Pancreas (tissue), 10 donors: Measurements from ENCODE around the gene CDKN3. TPM values are rescaled to one million over a fixed set of nuclear protein-coding genes. Genes with fewer than 3 reads are reported as not detected.

Experiments used
- ATAC-seq, 4 donors: fragments of 200-7000 bp; cut with Tn5 transposase; one replicate each; pipeline versions ENCODE4 v1.8.0 to v1.9.1; 2020; ENCODE audit warnings: mild to moderate bottlenecking in 4 of 4, moderate library complexity in 4 of 4
- DNase-seq, 6 donors: peaks; one replicate each; pipeline ENCODE4 v3.0.0-alpha.2; 2020
- FAIRE-seq: peaks from 2 replicates; lab custom pipeline; 2012; peaks lifted over from hg19 to GRCh38; lab: Jason Lieb, UNC
- H3K27ac ChIP-seq, 4 donors: fragments of 200-600 bp; sonication (generic); 1 replicate in 3 of 4; 2 replicates in 1 of 4; pipeline versions ENCODE4 v1.5.0 to v1.8.0; 2020
- H3K27me3 ChIP-seq, 4 donors: fragments of 200-600 bp; one replicate each; pipeline ENCODE4 v1.8.0; 2021
- H3K36me3 ChIP-seq, 3 donors: fragments of 200-600 bp; sonication (generic) in 1 of 3; one replicate each; pipeline versions ENCODE4 v1.5.0 to v1.8.0; 2020 to 2021
- H3K4me1 ChIP-seq, 3 donors: fragments of 200-600 bp; one replicate each; pipeline ENCODE4 v1.8.0; 2021
- H3K4me3 ChIP-seq, 4 donors: fragments of 200-600 bp; sonication (generic) in 2 of 4; one replicate each; pipeline versions ENCODE4 v1.5.0 to v1.8.0; 2020 to 2021
- H3K9me3 ChIP-seq, 4 donors: fragments of 200-600 bp; one replicate each; pipeline ENCODE4 v1.8.0; 2021
- CTCF ChIP-seq, 4 donors: fragments of 200-600 bp; sonication (generic) in 3 of 4; IDR thresholded peaks; one replicate each; pipeline versions ENCODE4 v1.5.0 to v1.8.0; 2021; ENCODE audit warnings: antibody characterized with exemption in 4 of 4
- WGBS, 2 donors: extraction: QIAGEN DNeasy Blood & Tissue Kit; methylation state at CpG; one replicate each; pipeline ENCODE4 v1.1.7; 2013; 5-methylcytosine and 5-hydroxymethylcytosine counted together
- intact Hi-C, 3 donors: fragments of 100-400 bp; cut with DNase I; formaldehyde crosslinking; loops; one replicate each; pipeline versions ENCODE4 v1.11.1 to v1.14.2; 2022
- polyA plus RNA-seq, 2 donors: library from polyadenylated mRNA; stranded (reverse); fragments of 200-250 nt; gene quantifications; one replicate each; pipeline ENCODE4 v1.2.3, GENCODE V29; 2013
- total RNA-seq, 6 donors: library from RNA; stranded (reverse); fragmentation: NEBNext Ultra II Directional in 4 of 6; extraction: Animal tissue kit (Norgen Biotek cat#: 25700) in 4 of 6; gene quantifications; one replicate each; pipeline versions ENCODE4 v1.2.1 to v1.2.4, GENCODE V29; 2021 to 2023
- donor health status: healthy with polysubstance abuse.
- donor health status: DM: no; HTN: no; CAD: no; lungs with moderate emphysema.
- donor health status: DM: no; HTN: no; CAD: no.
- donor health status: control.
- donor health status: control.
- donor health status: Bipolar disorder and iron deficiency.
- donor health status: DM: yes; HTN: yes; CAD: no.
- donor health status: DM: no; HTN: no; CAD: no.
- donor health status: DM: no; HTN: no; CAD: no.
- donor health status: DM: yes; HTN: yes; CAD: no.

CDKN3 gene
- total and polyA plus RNA-seq, 8 donors, result 0.61 to 1.6 (median 1.0) TPM; not detected in 1

DNA sequence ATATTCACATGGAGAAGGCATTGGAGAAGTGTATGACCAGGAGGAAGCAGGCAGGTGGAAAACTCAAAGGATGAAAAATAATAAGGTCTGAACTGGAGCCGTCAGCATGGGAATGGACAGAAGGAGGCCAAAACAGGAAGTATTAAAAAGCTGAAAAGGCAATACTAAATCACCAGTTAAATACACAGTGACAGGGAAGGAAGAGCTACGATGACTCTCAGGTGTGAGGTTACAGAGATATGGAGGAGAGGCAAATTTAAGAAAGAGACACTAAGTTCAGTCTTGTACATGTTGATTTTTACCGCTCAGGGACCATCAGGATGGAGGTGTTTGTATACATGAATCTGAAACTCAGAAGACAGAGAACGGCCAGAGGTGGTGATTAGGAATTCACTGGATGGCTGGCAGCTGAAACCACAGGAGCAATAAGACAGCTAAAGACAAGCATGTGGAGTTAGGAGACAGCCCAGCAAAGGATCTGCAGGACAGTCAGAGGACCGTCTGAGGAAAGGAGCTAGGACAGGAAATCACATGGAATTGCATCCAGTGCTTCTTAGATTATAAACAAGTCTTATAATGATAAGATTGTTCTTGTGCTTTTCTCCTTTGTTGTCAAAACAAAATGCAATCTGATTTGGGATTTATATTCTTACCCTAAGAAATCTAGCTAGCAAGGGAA lies 33.9 kb upstream of the CDKN3 start:
- no peaks in the 10 kb centered on the region for H3K9me3 ChIP-seq
- peaks cover 0 to 14% (median 0%) of the 10 kb centered on the region in 3 donors for H3K4me1 ChIP-seq
- no peak for FAIRE-seq
- ATAC-seq, result no peak
- no peak for DNase-seq
- no peak for TF ChIP-seq CTCF (IDR thresholded peaks at IDR 0.05)
- intact Hi-C loops, result no loop called here
- no peak overlapping the region for H3K4me3 ChIP-seq
- 70% methylated on average over 5 of the region's 5 CpGs for WGBS, 2 donors
- no peaks in the 10 kb centered on the region for H3K36me3 ChIP-seq
- H3K27me3 ChIP-seq, result peaks cover 0 to 5% (median 0%) of the 10 kb centered on the region in 4 donors
- no peak overlapping the region for H3K27ac ChIP-seq

- DNase-seq, result peak in 1 of 6 donors; percentile 20
Measured at GRCh38 chr14:54364555-54365415, 32.0 kb upstream of the CDKN3 start.

GRCh38 chr14:54366736-54367735 lies 29.8 kb upstream of the CDKN3 start:
- Histone ChIP-seq H3K4me1 (peaks cover 0 to 14% (median 0%) of the 10 kb centered on the region in 3 donors), H3K36me3 (no peaks in the 10 kb centered on the region), H3K4me3 (no peak overlapping the region), H3K27ac (peak overlapping the region in 1 of 4 donors; percentile 47), H3K27me3 (no peaks in the 10 kb centered on the region), H3K9me3 (no peaks in the 10 kb centered on the region)
- ATAC-seq, result peak; percentile 35 to 89 (median 86)
- TF ChIP-seq CTCF (IDR thresholded peaks at IDR 0.05), result no peak
- 35 to 41% methylated on average over 9 of the region's 9 CpGs for WGBS, 2 donors
- no peak for FAIRE-seq
- intact Hi-C loops, result no loop called here
- peak in 3 of 6 donors; percentile 9 to 26 (median 18) for DNase-seq

More at GRCh38 chr14:54364555-54365415, 32.0 kb upstream of the CDKN3 start:
- ATAC-seq, result peak; percentile 21 to 59 (median 50)
- no peaks in the 10 kb centered on the region for H3K9me3 ChIP-seq
- intact Hi-C loops, result no loop called here
- H3K27me3 ChIP-seq, result no peaks in the 10 kb centered on the region
- no peak for FAIRE-seq
- H3K27ac ChIP-seq, result peak overlapping the region in 3 of 4 donors; percentile 13 to 75 (median 36)
- no peaks in the 10 kb centered on the region for H3K36me3 ChIP-seq
- WGBS, 2 donors, result 32 to 33% methylated on average over 9 of the region's 9 CpGs
- no peak overlapping the region for H3K4me3 ChIP-seq
- peaks cover 0 to 14% (median 0%) of the 10 kb centered on the region in 3 donors for H3K4me1 ChIP-seq
- TF ChIP-seq CTCF (IDR thresholded peaks at IDR 0.05), result no peak

- WGBS, 2 donors, result 65 to 86% methylated on average over 4 of the region's 4 CpGs
- intact Hi-C loops, result no loop called here
- no peak for DNase-seq
- no peak for TF ChIP-seq CTCF (IDR thresholded peaks at IDR 0.05)
- Histone ChIP-seq H3K9me3 (no peaks in the 10 kb centered on the region), H3K4me3 (no peak overlapping the region), H3K27ac (no peak overlapping the region), H3K36me3 (no peaks in the 10 kb centered on the region), H3K27me3 (no peaks in the 10 kb centered on the region), H3K4me1 (peaks cover 0 to 14% (median 0%) of the 10 kb centered on the region in 3 donors)
- ATAC-seq, result no peak
- FAIRE-seq, result no peak
Measured at GRCh38 chr14:54368291-54368690, 28.5 kb upstream of the CDKN3 start.
